Gastroesophageal sphincter (tissue), 4 donors: ENCODE results near the gene PTPRE. TPM values are rescaled to one million over a fixed set of nuclear protein-coding genes. Genes with fewer than 3 reads are reported as not detected.
A peak's percentile ranks its signal among the peaks of the same experiment; 100 is the strongest.

Experiments
- ATAC-seq: fragments of 150-250 bp; one replicate; pipeline ENCODE4 v1.9.1; 2016; ENCODE audit warnings: mild to moderate bottlenecking, moderate library complexity
- H3K27ac ChIP-seq, 4 donors: fragments of 200-600 bp; sonication (generic) in 3 of 4; 1 replicate in 3 of 4; 2 replicates in 1 of 4; pipeline ENCODE4 v1.5.1; 2016 to 2019
- H3K27me3 ChIP-seq: fragments of 200-600 bp; sonication (generic); one replicate; pipeline ENCODE4 v1.5.1; 2019
- H3K36me3 ChIP-seq, 2 donors: fragments of 200-600 bp; sonication (generic); one replicate each; pipeline ENCODE4 v1.5.1; 2019; ENCODE audit warnings: control low read depth in 1 of 2
- H3K4me1 ChIP-seq, 3 donors: fragments of 200-600 bp; sonication (generic); 1 replicate in 2 of 3; 2 replicates in 1 of 3; pipeline ENCODE4 v1.5.1; 2016 to 2019; ENCODE audit warnings: control low read depth in 2 of 3
- H3K4me3 ChIP-seq, 2 donors: fragments of 200-600 bp; sonication (generic); one replicate each; pipeline ENCODE4 v1.5.1; 2019; ENCODE audit warnings: mild to moderate bottlenecking in 1 of 2, moderate library complexity in 1 of 2
- H3K9me3 ChIP-seq, 3 donors: fragments of 200-600 bp; sonication (generic); one replicate each; pipeline ENCODE4 v1.5.1; 2017 to 2019; ENCODE audit warnings: control low read depth in 2 of 3
- EP300 ChIP-seq: sonication (generic); formaldehyde crosslinking; IDR thresholded peaks from one replicate; pipeline ENCODE4 v1.6.1; 2017; ENCODE audit warnings: antibody characterized with exemption, mild to moderate bottlenecking
- POLR2A ChIP-seq, 2 donors: fragments of 450-650 bp; IDR thresholded peaks; one replicate each; pipeline ENCODE4 v1.6.1; 2017; ENCODE audit warnings: antibody characterized with exemption in 2 of 2, mild to moderate bottlenecking in 2 of 2, moderate library complexity in 1 of 2
- POLR2AphosphoS5 ChIP-seq: sonication (generic); formaldehyde crosslinking; IDR thresholded peaks from one replicate; pipeline ENCODE4 v1.6.1; 2017; ENCODE audit warnings: antibody characterized with exemption
- WGBS, 2 donors: methylation state at CpG; one replicate each; pipeline ENCODE4 v1.1.5; 2018; ENCODE audit warnings: low coverage in 1 of 2; 5-methylcytosine and 5-hydroxymethylcytosine counted together
- total RNA-seq, 4 donors: library from RNA; depleted of rRNA; stranded (reverse); fragments of >200 nt; gene quantifications; one replicate each; pipeline ENCODE4 v1.1.0, GENCODE V29; 2016
- TF ChIP-seq, protein P1 (sequence below), 4 experiments: fragments of 200-600 bp in 2 of 4; fragments of 450-650 bp in 2 of 4; sonication (generic) in 1 of 4; IDR thresholded peaks; one replicate each; pipeline ENCODE4 v1.5.1; 2017 to 2019; ENCODE audit warnings: antibody characterized with exemption in 4 of 4, mild to moderate bottlenecking in 2 of 4, moderate library complexity in 2 of 4

PTPRE gene
- total RNA-seq, 4 donors from 2014 or later: 6.4 to 16.4 (median 8.5) TPM

- Histone ChIP-seq H3K9me3 (no peaks in the 10 kb centered on the region), H3K27me3 (peaks cover 10% of the 10 kb centered on the region), H3K27ac (no peak overlapping the region), H3K36me3 (no peaks in the 10 kb centered on the region), H3K4me3 (no peak overlapping the region), H3K4me1 (peaks cover 0 to 4% (median 0%) of the 10 kb centered on the region in 3 donors)
- 69 to 86% methylated on average over 2 of the region's 2 CpGs for WGBS, 2 donors
- no peak for TF ChIP-seq POLR2A (IDR thresholded peaks at IDR 0.05)
- TF ChIP-seq EP300: no peak
- TF ChIP-seq POLR2AphosphoS5: no peak
- TF ChIP-seq, protein P1, sequence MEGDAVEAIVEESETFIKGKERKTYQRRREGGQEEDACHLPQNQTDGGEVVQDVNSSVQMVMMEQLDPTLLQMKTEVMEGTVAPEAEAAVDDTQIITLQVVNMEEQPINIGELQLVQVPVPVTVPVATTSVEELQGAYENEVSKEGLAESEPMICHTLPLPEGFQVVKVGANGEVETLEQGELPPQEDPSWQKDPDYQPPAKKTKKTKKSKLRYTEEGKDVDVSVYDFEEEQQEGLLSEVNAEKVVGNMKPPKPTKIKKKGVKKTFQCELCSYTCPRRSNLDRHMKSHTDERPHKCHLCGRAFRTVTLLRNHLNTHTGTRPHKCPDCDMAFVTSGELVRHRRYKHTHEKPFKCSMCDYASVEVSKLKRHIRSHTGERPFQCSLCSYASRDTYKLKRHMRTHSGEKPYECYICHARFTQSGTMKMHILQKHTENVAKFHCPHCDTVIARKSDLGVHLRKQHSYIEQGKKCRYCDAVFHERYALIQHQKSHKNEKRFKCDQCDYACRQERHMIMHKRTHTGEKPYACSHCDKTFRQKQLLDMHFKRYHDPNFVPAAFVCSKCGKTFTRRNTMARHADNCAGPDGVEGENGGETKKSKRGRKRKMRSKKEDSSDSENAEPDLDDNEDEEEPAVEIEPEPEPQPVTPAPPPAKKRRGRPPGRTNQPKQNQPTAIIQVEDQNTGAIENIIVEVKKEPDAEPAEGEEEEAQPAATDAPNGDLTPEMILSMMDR (IDR thresholded peaks at IDR 0.05): no peak
- no peak for ATAC-seq
Observed at GRCh38 chr10:127944256-127944655, 37.4 kb downstream of the PTPRE start.

DNA sequence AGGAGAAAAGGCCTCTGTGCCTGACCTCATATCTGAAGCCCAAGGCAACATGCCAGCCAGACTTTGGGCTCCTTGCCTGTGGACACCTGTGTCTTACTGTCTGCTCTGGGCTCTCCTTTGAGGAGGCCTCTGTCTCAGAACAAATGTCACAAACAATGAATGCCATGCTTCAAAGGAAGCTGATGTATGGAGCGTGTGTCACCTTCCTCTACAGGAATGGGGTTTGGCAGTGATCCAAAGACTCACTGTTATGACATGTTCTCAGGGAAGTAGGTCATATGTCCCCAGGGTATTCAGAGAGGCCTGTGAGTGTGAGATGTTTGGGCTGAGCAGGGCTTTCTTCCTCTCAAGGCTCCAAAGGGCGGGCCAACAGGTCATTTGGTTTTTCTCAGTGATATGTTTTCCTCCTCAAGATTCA lies 38.4 kb downstream of the PTPRE start:
- Histone ChIP-seq H3K9me3 (no peaks in the 10 kb centered on the region), H3K36me3 (no peaks in the 10 kb centered on the region), H3K4me3 (no peak overlapping the region), H3K27me3 (peaks cover 3% of the 10 kb centered on the region), H3K27ac (no peak overlapping the region), H3K4me1 (peaks cover 0 to 4% (median 0%) of the 10 kb centered on the region in 3 donors)
- 100% methylated on average over 1 of the region's 2 CpGs; no CpG with 5 or more reads in 1 of the 2 donors for WGBS, 2 donors
- peak; percentile 61 for ATAC-seq
- TF ChIP-seq, protein P1 (IDR thresholded peaks at IDR 0.05): no peak
- TF ChIP-seq POLR2A (IDR thresholded peaks at IDR 0.05) (no peak), POLR2AphosphoS5 (no peak), EP300 (no peak)

GRCh38 chr10:127945948-127946711 lies 39.2 kb downstream of the PTPRE start:
- 84 to 96% methylated on average over 3 to 4 of the region's 6 CpGs for WGBS, 2 donors
- Histone ChIP-seq H3K9me3 (no peaks in the 10 kb centered on the region), H3K4me3 (no peak overlapping the region), H3K27me3 (peaks cover 3% of the 10 kb centered on the region), H3K36me3 (no peaks in the 10 kb centered on the region), H3K27ac (no peak overlapping the region), H3K4me1 (peaks cover 0 to 4% (median 0%) of the 10 kb centered on the region in 3 donors)
- no peak for ATAC-seq
- TF ChIP-seq POLR2AphosphoS5: no peak

GRCh38 chr10:127947211-127947610 lies 40.3 kb downstream of the PTPRE start:
- H3K4me3 ChIP-seq: no peak overlapping the region
- no peaks in the 10 kb centered on the region for H3K9me3 ChIP-seq
- no peak overlapping the region for H3K27ac ChIP-seq
- TF ChIP-seq, protein P1 (IDR thresholded peaks at IDR 0.05): no peak
- no peak for TF ChIP-seq POLR2AphosphoS5
- TF ChIP-seq EP300: no peak
- peaks cover 3% of the 10 kb centered on the region for H3K27me3 ChIP-seq
- H3K4me1 ChIP-seq: peaks cover 0 to 4% (median 0%) of the 10 kb centered on the region in 3 donors
- no peak for ATAC-seq
- no peaks in the 10 kb centered on the region for H3K36me3 ChIP-seq
- WGBS, 2 donors: 20 to 61% methylated on average over 1 of the region's 1 CpG

DNA sequence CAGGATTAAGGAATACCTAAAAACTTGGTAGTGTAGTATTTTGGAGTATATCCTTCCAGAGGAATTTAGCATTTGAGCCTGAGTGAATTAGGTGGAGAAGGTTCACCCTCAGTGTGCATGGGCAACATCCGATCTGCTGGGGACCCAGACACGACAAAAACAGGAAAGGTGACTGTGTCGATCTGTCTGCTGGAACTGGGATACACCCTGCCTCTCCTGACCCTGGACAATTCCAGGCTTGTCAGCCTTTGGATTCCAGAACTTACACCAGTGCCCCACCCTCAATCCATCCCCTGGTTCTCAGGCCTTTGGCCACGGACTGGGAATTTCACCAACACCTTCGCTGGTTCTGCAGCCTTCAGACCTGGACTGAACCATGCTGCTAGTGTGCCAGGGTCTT lies 41.9 kb downstream of the PTPRE start:
- H3K4me1 ChIP-seq: peaks cover 0 to 4% (median 0%) of the 10 kb centered on the region in 3 donors
- no peak for ATAC-seq

More for the DNA sequence above, 41.9 kb downstream of the PTPRE start:
- Histone ChIP-seq H3K36me3 (no peaks in the 10 kb centered on the region), H3K9me3 (no peaks in the 10 kb centered on the region), H3K27me3 (peaks cover 3% of the 10 kb centered on the region), H3K27ac (no peak overlapping the region), H3K4me3 (no peak overlapping the region)
- TF ChIP-seq POLR2A (IDR thresholded peaks at IDR 0.05) (no peak), POLR2AphosphoS5 (no peak), EP300 (no peak)
- TF ChIP-seq, protein P1 (IDR thresholded peaks at IDR 0.05): no peak
- 75 to 90% methylated on average over 3 to 5 of the region's 5 CpGs for WGBS, 2 donors
